HG02973 (cell line): ENCODE measurements around the gene APBA1.

Source experiments
- ATAC-seq: cut with Tn5 transposase; IDR thresholded peaks from one replicate; pipeline ENCODE4 v1.9.1; 2021; ENCODE audit warnings: moderate library complexity; ENCODE audit not compliant: unreplicated experiment

The APBA1 gene

GRCh38 chr9:69535286-69535832 is 136.8 kb downstream of the APBA1 start:
- ATAC-seq = no peak

DNA sequence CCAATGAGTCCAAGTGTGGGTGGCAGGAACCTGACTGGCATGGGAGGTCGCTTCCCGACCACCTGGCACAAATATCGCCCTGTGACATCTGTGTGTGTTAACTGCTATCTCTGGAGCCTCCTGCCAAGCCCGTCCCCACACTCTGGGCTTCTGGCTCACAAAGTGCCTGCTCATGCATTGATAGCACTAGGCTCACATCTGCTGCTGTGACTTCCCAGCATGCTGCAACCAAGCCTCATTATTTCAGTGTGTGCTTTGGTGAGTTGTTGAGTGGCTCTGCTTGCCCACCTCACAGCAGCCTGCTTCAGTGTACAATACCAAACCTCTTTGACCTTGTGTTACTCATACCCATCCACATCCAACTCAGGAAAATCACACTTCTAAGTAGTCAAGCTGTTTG is 139.8 kb downstream of the APBA1 start:
- ATAC-seq = no peak

DNA sequence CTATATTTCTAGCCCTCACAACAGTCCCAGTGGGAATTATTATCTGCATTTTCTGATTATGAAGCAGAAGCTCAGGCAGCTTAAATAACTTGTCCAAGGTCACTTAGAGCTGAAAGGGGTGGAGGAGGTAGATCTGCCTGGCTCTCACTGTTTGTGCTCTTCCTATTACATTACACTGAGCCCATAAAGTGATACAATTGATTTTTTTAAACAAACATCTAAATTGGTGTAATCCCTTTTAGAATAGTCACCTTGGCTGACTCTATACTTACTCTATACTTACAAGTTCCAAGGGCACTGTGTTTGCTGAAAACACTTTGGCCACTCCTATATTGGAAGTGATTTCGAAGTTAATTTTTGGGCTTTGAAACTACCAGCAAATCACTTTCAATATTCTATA is 144.7 kb downstream of the APBA1 start:
- no peak for ATAC-seq

DNA sequence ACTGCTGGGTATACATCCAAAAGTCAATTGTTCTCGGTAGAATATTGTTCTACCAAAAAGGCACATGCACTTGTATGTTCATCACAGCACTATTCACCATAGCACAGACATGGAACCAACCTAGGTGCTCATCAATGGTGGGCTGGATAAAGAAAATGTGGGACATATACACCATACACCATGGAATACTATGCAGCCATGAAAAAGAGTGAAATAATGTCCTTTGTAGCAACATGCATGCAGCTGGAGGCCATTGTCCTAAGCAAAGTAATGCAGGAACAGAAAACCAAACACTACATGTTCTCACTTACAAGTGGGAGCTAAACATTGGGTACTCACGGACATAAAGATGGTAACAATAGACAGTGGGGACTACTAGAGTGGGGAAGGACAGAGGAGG is 145.5 kb downstream of the APBA1 start:
- no peak for ATAC-seq

GRCh38 chr9:69519470-69520240 is 152.5 kb downstream of the APBA1 start:
- ATAC-seq = peak; percentile 89

DNA sequence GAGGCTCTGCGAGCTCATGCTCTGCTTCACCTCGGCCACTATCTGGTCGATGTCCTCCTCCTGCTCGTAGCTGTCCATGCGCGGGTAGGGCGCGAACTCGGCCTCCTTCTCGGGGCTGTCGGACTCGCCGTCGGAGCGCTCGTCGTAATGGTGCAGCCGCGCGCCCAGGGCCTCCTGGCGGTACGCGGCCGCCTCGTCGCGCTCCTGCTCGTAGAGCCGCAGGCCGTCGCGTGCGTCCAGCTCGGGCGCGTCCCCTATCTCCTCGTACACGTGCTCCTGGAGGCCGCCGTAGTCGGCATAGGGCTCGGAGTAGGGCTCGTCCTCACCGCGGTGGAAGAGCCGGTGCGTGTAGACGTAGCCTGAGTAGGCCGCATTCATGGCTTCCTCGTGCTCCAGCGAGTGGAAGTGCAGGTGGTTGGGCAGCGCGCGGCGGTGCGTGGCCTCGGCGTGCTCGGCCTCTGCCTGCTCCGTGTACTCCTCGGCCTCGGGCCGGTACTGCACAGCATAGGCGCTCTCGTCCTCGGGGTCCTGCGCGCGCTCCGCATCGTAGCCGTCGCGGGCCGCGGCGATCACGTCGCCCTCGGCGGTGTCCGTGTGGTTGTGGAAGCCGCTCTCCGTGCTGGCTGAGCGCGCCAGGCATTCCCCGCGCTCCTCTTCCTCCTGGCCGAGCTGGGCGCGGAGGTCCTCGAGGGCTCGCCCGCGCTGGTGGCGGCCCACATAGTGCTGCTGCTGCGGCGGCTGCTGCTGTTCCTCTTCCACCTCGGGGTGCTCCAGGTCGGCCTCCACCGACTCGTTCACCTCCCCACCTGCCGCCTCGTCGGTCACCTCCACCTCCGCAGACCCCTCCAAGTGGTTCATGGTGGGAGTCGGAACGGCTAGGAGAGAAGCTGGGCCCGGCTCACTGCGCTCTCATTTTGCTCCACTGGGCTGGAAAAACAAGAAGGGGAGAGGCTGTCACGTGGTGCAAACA is 155.5 kb downstream of the APBA1 start:
- ATAC-seq = no peak

DNA sequence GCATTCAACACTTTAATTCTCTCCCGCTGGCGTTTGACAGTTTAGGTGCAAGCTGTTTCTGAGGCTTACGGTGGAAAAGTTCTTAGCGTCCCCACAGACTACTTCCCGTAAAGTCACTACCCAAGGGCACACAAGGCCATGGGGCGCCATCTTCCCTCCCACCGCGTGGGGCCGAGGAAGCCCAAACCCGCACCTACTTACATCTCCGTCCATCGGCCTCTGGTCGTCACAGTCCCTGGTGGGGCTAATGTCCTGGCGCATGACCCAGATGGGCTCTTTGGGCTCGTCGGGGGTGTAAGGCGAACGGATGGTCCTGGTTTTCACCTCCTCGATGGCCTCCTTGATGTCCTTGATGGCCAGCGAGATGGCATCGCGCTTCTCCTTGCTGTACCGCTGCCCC is 156.4 kb downstream of the APBA1 start:
- no peak for ATAC-seq

- ATAC-seq = no peak
Observed at GRCh38 chr9:69513141-69513820, 158.9 kb downstream of the APBA1 start.

DNA sequence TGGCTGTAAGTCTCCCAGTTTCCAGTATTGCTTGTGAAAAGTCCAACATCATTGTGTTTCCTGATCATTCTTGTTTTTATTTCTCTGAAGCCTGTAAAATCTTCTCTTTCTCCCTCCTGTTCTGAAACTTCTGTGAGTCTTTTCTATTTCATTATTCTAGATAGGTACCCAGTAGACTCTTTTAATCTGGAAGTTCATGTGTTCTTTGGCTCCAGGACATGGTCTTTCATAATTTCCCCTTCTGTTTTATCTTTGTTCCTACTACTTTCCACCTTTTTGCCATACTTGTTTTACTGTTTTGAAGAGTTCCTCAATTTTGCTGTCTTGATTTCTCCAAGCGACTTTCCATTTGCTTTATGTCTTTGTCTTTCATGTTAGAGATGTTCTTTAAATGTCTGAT is 168.1 kb downstream of the APBA1 start:
- ATAC-seq = no peak

- ATAC-seq = no peak
Observed at GRCh38 chr9:69502671-69503301, 169.4 kb downstream of the APBA1 start.

DNA sequence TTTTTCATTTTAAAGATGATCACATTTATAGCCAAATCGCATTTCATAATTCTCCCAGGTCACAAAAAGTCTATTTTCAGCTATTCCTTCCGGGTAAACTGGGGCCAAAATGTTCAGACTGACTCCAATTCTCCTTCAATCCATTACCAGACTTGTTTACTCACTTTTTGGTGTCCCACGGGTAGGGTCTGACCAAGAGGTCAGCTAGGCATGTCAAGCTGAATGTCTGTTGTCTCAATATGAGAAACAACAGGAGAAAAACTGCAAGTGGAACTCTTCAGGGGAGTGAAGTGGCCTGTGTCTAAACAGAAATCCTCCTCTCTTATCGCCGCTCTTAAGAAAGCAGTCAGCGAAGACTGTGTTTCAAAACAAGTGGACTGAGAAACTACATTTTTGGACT is 171.3 kb downstream of the APBA1 start:
- no peak for ATAC-seq

DNA sequence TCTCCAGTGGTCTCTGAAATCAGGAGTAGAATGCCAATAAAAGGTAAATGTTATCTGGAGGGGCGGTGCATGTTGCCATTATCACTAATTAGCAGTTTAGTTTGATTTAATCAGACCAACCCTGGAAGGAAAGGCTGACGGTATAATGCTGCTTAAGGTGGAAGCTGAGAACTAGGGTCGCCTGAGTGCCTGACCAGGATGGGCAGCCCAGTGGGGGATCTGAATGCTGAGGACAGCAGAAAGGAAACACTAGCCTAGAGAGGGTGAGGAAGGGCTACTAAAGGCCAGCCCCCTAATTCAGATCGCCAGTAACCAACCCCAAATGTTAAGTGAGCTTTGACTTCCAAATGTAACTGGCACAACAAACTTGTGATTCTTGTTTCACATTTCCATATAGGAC is 172.2 kb downstream of the APBA1 start:
- no peak for ATAC-seq

DNA sequence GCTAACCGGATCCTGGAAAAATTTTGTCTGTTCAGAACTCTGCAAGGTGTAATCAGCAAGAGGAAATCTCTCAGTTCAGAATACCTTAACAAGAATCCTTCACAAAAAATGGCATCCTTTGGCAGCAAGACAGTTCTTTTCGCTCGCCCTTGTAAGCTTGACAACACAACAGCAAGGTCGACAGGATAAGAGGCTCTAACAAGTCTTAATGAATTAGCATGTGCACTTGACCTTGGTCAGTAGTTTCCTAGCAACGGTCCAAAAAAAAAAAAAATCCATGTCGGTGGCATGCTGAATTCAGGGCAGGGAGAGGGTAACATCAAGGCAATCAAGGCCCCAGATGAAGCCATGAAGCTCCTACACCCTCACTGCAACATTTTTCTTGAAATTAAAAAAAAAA is 172.8 kb downstream of the APBA1 start:
- no peak for ATAC-seq

DNA sequence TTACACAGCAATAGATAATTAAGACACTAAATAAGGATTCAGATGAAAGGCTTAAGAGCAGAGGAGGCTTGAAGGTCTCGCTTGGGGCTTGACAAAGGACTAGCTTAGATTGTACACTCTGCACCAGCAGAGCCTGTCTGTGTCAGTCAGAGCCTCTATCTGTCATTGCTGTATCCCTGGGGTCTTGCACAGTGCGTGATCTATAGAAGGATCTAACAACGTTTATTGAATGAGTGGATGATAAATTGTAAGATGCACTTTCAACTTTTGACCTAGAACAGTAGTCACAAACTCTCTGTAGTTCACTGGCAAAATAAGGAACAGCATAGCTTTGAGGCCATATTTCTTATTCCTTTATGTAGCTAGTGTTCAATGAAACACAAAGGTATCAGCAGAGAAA is 173.7 kb downstream of the APBA1 start:
- no peak for ATAC-seq

DNA sequence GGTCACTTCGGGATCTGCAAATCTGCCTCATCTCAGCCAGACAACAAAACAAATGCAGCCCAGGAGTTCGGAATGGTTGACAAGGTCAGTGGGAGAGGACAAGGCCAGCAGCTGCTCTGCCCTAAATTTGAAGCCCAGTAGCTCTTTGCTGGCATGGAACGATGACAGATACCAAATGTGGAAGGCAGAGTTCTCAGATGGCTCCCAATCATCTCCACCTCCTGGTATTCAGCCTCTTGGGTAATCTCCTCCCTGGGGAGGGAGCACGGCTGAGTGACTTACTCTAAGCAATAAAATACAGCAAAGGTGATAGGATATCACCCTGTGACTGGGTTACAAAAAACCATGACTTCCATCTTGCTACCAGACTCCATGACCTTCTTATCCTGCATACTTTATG is 174.4 kb downstream of the APBA1 start:
- no peak for ATAC-seq

- no peak for ATAC-seq
Observed at GRCh38 chr9:69496846-69497450, 175.2 kb downstream of the APBA1 start.

GRCh38 chr9:69495296-69495695 is 176.9 kb downstream of the APBA1 start:
- ATAC-seq = no peak

DNA sequence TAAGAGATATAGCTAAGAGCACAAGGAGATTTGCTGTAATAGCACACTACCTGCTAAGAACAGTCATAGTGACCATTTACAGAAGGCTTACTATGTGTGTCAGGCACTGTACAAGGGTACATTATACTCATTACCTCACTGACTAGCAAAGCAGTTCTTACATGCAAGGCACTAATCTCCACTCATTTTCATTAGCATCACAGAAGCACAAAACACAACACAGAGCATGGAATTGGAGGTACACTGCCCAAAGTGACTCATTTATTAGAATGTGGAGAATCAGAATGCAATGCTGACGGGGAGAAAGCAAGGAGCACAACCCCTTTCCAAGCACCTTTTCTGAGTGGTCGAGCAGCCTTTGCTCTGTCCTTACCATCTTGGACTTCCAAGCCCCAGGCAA is 177.4 kb downstream of the APBA1 start:
- ATAC-seq = no peak

- no peak for ATAC-seq
Observed at GRCh38 chr9:69494208-69494607, 178.0 kb downstream of the APBA1 start.

- no peak for ATAC-seq
Observed at GRCh38 chr9:69486498-69486897, 185.7 kb downstream of the APBA1 start.
